Measurements from ENCODE around the gene CD248.
A peak's percentile ranks its signal among the peaks of the same experiment; 100 is the strongest.

DNA sequence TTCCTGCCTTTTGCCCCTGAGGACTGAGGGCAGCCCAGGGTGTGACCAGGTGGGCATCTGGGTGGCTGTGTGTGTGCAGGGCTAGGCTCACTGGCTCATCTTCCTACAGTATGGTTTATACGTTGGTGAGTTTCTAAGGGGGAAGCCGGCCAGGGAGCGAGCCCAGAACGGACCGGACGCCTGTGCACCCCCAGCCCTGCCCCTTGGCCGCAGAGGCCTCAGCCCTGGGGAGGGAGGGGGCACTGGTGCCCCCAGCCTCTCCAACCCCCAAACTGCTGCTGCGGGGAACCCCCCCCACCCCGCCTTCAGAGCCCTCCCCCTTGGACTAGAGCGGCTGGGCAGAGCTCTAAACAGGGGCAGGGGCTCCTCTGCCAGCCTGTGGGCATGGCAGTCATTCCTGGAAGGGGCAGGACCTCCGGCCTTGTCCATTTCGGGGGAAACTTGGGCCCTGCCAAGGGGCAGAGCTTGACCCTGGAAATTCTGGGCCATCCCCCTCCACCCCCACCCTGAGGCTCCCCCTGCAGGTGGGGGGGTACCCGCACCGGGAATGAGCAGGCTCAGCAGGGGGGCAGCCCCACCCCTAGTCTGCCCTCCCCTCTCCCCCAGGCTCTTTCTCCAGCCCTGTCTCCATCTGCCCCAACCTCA lies 33.3 kb downstream of the CD248 start:
- TF ChIP-seq, protein P1, sequence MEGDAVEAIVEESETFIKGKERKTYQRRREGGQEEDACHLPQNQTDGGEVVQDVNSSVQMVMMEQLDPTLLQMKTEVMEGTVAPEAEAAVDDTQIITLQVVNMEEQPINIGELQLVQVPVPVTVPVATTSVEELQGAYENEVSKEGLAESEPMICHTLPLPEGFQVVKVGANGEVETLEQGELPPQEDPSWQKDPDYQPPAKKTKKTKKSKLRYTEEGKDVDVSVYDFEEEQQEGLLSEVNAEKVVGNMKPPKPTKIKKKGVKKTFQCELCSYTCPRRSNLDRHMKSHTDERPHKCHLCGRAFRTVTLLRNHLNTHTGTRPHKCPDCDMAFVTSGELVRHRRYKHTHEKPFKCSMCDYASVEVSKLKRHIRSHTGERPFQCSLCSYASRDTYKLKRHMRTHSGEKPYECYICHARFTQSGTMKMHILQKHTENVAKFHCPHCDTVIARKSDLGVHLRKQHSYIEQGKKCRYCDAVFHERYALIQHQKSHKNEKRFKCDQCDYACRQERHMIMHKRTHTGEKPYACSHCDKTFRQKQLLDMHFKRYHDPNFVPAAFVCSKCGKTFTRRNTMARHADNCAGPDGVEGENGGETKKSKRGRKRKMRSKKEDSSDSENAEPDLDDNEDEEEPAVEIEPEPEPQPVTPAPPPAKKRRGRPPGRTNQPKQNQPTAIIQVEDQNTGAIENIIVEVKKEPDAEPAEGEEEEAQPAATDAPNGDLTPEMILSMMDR (conservative IDR thresholded peaks at IDR 0.05) = 0 out of 2 replicates have a peak, but pooled peaks have one; percentile 18
- TF ChIP-seq EZH2 (IDR thresholded peaks at IDR 0.05; ENCODE audit: low read depth) = no peak
